Right atrium auricular region (tissue), 2 donors: Measurements from ENCODE around the gene CCDC85C. TPM values are rescaled to one million over a fixed set of nuclear protein-coding genes. Genes with fewer than 3 reads are reported as not detected.

ENCODE experiments used
- DNase-seq: peaks from one replicate; pipeline ENCODE4 v3.0.0-alpha.2; 2019; ENCODE audit warnings: low spot score
- H3K27ac ChIP-seq, 2 donors: fragments of 200-600 bp; sonication (generic); 1 replicate in 1 of 2; 2 replicates in 1 of 2; pipeline ENCODE4 v1.5.1; 2016 to 2019
- H3K27me3 ChIP-seq, 2 donors: fragments of 200-600 bp; sonication (generic); one replicate each; pipeline versions ENCODE4 v1.5.1 to v1.6.0; 2017 to 2019
- H3K36me3 ChIP-seq: fragments of 200-600 bp; sonication (generic); one replicate; pipeline ENCODE4 v1.5.1; 2016
- H3K4me1 ChIP-seq, 2 donors: fragments of 200-600 bp; sonication (generic); one replicate each; pipeline versions ENCODE4 v1.5.1 to v1.6.0; 2017 to 2019
- H3K4me3 ChIP-seq, 2 donors: fragments of 200-600 bp; sonication (generic); 1 replicate in 1 of 2; 2 replicates in 1 of 2; pipeline ENCODE4 v1.5.1; 2017 to 2019; ENCODE audit warnings: mild to moderate bottlenecking in 1 of 2, moderate library complexity in 1 of 2
- H3K9me3 ChIP-seq, 2 donors: fragments of 200-600 bp; sonication (generic); one replicate each; pipeline ENCODE4 v1.5.1; 2019
- total RNA-seq, 2 donors: library from RNA; depleted of rRNA; stranded (reverse); fragments of >200 nt; gene quantifications; one replicate each; pipeline ENCODE4 v1.1.0, GENCODE V29; 2016
- TF ChIP-seq, protein P1 (sequence below), 2 donors: fragments of 200-600 bp; sonication (generic); IDR thresholded peaks; one replicate each; pipeline ENCODE4 v1.5.1; 2019; ENCODE audit warnings: antibody characterized with exemption in 2 of 2

CCDC85C gene
- total RNA-seq, 2 donors from 2014 or later, result 17.1 to 17.7 TPM

- H3K4me1 ChIP-seq, result peaks cover 0 to 49% of the 10 kb centered on the region in 2 donors
- H3K27ac ChIP-seq, result peak overlapping the region in 1 of 2 donors; percentile 4
- H3K4me3 ChIP-seq, result no peak overlapping the region
Measured at GRCh38 chr14:99534333-99534732, 69.7 kb downstream of the CCDC85C start.

DNA sequence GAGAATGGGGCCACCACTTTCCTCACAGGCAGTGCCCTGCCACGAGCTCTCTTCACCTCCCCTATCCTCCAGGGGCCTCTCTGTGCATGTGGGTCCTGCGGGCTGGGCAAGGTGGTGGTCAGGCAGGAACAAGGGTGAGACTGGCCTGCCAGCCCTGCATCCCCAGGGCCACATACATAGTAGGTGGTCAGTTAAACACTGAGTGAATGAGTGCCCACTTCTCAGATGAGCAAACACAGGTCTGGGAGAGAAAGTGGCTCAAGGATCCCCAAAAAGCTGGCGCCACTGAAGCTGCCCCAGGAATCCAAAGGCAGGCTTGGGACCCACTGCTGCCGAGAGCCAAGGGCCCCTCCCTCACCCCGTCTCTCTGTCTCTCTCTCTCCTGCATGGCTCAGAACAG, 71.7 kb downstream of the CCDC85C start:
- no peaks in the 10 kb centered on the region for H3K36me3 ChIP-seq
- H3K27me3 ChIP-seq, result no peaks in the 10 kb centered on the region
- H3K4me1 ChIP-seq, result peaks cover 0 to 33% of the 10 kb centered on the region in 2 donors
- TF ChIP-seq, protein P1, sequence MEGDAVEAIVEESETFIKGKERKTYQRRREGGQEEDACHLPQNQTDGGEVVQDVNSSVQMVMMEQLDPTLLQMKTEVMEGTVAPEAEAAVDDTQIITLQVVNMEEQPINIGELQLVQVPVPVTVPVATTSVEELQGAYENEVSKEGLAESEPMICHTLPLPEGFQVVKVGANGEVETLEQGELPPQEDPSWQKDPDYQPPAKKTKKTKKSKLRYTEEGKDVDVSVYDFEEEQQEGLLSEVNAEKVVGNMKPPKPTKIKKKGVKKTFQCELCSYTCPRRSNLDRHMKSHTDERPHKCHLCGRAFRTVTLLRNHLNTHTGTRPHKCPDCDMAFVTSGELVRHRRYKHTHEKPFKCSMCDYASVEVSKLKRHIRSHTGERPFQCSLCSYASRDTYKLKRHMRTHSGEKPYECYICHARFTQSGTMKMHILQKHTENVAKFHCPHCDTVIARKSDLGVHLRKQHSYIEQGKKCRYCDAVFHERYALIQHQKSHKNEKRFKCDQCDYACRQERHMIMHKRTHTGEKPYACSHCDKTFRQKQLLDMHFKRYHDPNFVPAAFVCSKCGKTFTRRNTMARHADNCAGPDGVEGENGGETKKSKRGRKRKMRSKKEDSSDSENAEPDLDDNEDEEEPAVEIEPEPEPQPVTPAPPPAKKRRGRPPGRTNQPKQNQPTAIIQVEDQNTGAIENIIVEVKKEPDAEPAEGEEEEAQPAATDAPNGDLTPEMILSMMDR (IDR thresholded peaks at IDR 0.05), result no peak
- no peak for DNase-seq
- no peak overlapping the region for H3K4me3 ChIP-seq
- H3K9me3 ChIP-seq, result no peaks in the 10 kb centered on the region
- H3K27ac ChIP-seq, result no peak overlapping the region

More at GRCh38 chr14:99534333-99534732, 69.7 kb downstream of the CCDC85C start:
- no peaks in the 10 kb centered on the region for H3K36me3 ChIP-seq
- no peaks in the 10 kb centered on the region for H3K27me3 ChIP-seq
- TF ChIP-seq, protein P1 (IDR thresholded peaks at IDR 0.05), result no peak
- no peaks in the 10 kb centered on the region for H3K9me3 ChIP-seq
- DNase-seq, result no peak

- peaks cover 0 to 27% of the 10 kb centered on the region in 2 donors for H3K4me1 ChIP-seq
- no peak for DNase-seq
Measured at GRCh38 chr14:99531251-99532096, 72.5 kb downstream of the CCDC85C start.

DNA sequence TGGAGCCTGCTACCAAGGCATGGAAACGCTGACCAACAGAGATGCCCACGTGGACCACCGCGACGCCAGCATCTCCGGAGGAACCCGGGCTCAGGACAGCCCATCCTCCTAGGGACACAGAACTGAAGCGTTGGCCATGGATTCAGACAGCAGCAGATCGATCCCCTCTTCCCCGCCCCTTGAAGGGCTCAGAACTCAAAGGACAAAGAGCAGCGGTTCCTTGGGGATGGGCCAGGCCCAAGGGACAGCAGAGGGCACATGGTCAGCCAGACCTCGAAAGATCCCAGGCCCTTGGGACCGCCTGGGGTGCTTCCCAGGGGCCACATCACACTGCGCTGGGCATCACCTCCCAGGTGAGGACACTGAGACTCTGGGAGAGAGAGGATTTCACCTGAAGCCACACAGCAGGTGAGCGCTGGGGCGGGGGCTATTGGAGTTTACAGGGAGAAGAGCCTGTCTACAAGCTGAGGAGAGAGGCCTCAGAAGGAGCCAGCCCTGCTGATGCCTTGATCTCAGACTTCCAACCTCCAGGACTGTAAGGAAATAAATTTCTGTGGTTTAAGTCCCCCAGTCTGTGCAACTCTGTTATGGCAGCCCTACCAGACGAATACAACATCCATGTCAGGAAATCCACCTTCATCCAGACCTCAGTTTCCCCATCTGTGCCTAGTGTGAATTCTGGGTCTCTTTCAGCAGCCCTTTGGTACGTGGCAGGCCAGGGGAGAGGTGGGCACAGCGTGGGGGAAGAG, 73.4 kb downstream of the CCDC85C start:
- peaks cover 0 to 29% of the 10 kb centered on the region in 2 donors for H3K4me1 ChIP-seq
- TF ChIP-seq, protein P1 (IDR thresholded peaks at IDR 0.05), result no peak
- DNase-seq, result no peak
- no peaks in the 10 kb centered on the region for H3K27me3 ChIP-seq
- H3K9me3 ChIP-seq, result no peaks in the 10 kb centered on the region
- no peaks in the 10 kb centered on the region for H3K36me3 ChIP-seq
- no peak overlapping the region for H3K27ac ChIP-seq
- no peak overlapping the region for H3K4me3 ChIP-seq

More at GRCh38 chr14:99531251-99532096, 72.5 kb downstream of the CCDC85C start:
- Histone ChIP-seq H3K27ac (no peak overlapping the region), H3K36me3 (no peaks in the 10 kb centered on the region), H3K9me3 (no peaks in the 10 kb centered on the region), H3K27me3 (no peaks in the 10 kb centered on the region), H3K4me3 (no peak overlapping the region)
- TF ChIP-seq, protein P1 (IDR thresholded peaks at IDR 0.05), result no peak

GRCh38 chr14:99529899-99530298, 74.1 kb downstream of the CCDC85C start:
- TF ChIP-seq, protein P1 (IDR thresholded peaks at IDR 0.05), result no peak
- Histone ChIP-seq H3K27ac (no peak overlapping the region), H3K36me3 (no peaks in the 10 kb centered on the region), H3K4me1 (peaks cover 0 to 29% of the 10 kb centered on the region in 2 donors), H3K27me3 (no peaks in the 10 kb centered on the region), H3K9me3 (no peaks in the 10 kb centered on the region), H3K4me3 (no peak overlapping the region)
- DNase-seq, result no peak
